GM12878 (cell line): ENCODE measurements around the gene C1orf185. TPM values are rescaled to one million over a fixed set of nuclear protein-coding genes. Genes with fewer than 3 reads are reported as not detected.

Experiments used
- ATAC-seq: fragments of 200-7000 bp; cut with Tn5 transposase; 3 replicates; pipeline ENCODE4 v1.9.1; 2020; ENCODE audit warnings: mild to moderate bottlenecking, moderate library complexity
- BruUV-seq: library from RNA; stranded (reverse); fragments of 400-500 nt; replicated peaks from 2 replicates; lab custom pipeline; 2021; lab: Mats Ljungman, UMichigan
- CTCF ChIA-PET: fragments of 300-600 bp; sonication (Branson Sonifier 250); formaldehyde crosslinking; extraction: SDS; loops from one replicate; lab custom pipeline; 2021; ENCODE audit warnings: inconsistent platforms; lab: Yijun Ruan, JAX
- POLR2A ChIA-PET: fragments of 350-600 bp; formaldehyde crosslinking; extraction: SDS; loops from one replicate; lab custom pipeline; 2021; ENCODE audit warnings: inconsistent platforms; lab: Charles Lee
- RAD21 ChIA-PET: fragments of 300-600 bp; sonication (Branson Sonifier 250); formaldehyde crosslinking; loops from one replicate; lab custom pipeline; 2023; ENCODE audit warnings: antibody characterized with exemption; ENCODE audit not compliant: unreplicated experiment; lab: Charles Lee
- SMC1A ChIA-PET: fragments of 300-600 bp; sonication (Branson Sonifier 250); formaldehyde crosslinking; loops from one replicate; lab custom pipeline; 2023; ENCODE audit not compliant: unreplicated experiment, uncharacterized antibody; lab: Charles Lee
- DNase-seq: peaks from one replicate; pipeline ENCODE4 v3.0.0-alpha.2; 2011; ENCODE audit warnings: low read depth, low spot score
- FAIRE-seq: peaks from 3 replicates; lab custom pipeline; 2011; peaks lifted over from hg19 to GRCh38; lab: Jason Lieb, UNC
- H2AFZ ChIP-seq: 2 replicates; pipeline ENCODE4 v1.6.0; 2011; ENCODE audit warnings: low read depth, low read length, control low read depth; ENCODE audit not compliant: control insufficient read depth
- H3K27ac ChIP-seq: 2 replicates; pipeline ENCODE4 v1.5.1; 2011; ENCODE audit warnings: control low read depth; ENCODE audit not compliant: control insufficient read depth, insufficient read depth
- H3K27me3 ChIP-seq, 2 experiments: replicated peaks in 1 of 2; 2 replicates each; pipeline versions ENCODE4 v1.6.0 to v1.6.1; 2011; ENCODE audit warnings: low read length in 1 of 2; ENCODE audit not compliant: control insufficient read depth in 2 of 2, insufficient read depth in 2 of 2
- H3K36me3 ChIP-seq, 2 experiments: 2 replicates each; pipeline ENCODE4 v1.5.1; 2011; ENCODE audit warnings: low read length in 1 of 2; ENCODE audit not compliant: control insufficient read depth in 2 of 2, insufficient read depth in 2 of 2
- H3K4me1 ChIP-seq: 2 replicates; pipeline ENCODE4 v1.6.1; 2011; ENCODE audit warnings: mild to moderate bottlenecking, low read length, moderate library complexity, mixed read lengths; ENCODE audit not compliant: control insufficient read depth, insufficient read depth
- H3K4me2 ChIP-seq: 2 replicates; pipeline ENCODE4 v1.6.0; 2011; ENCODE audit warnings: control low read depth; ENCODE audit not compliant: control insufficient read depth, insufficient read depth
- H3K4me3 ChIP-seq: fragments of 200-600 bp; sonication (generic); 2 replicates; pipeline ENCODE4 v1.5.1; 2016
- H3K79me2 ChIP-seq: 2 replicates; pipeline ENCODE4 v1.6.0; 2011; ENCODE audit warnings: low read length; ENCODE audit not compliant: control insufficient read depth, insufficient read depth
- H3K9ac ChIP-seq: 2 replicates; pipeline ENCODE4 v1.8.0; 2011; ENCODE audit warnings: low read length, control low read depth, mixed read lengths; ENCODE audit not compliant: control insufficient read depth, insufficient read depth
- H3K9me3 ChIP-seq: replicated peaks from 3 replicates; pipeline ENCODE4 v1.5.1; 2011; ENCODE audit warnings: mild to moderate bottlenecking, low read length; ENCODE audit not compliant: control insufficient read depth, insufficient read depth
- H4K20me1 ChIP-seq: 2 replicates; pipeline ENCODE4 v1.6.0; 2011; ENCODE audit not compliant: control insufficient read depth, insufficient read depth
- HDAC2 ChIP-seq: fragments of 200-600 bp; sonication (generic); IDR thresholded peaks from 2 replicates; pipeline ENCODE4 v1.6.1; 2017
- HDGF ChIP-seq: fragments of 450-650 bp; IDR thresholded peaks from 2 replicates; pipeline ENCODE4 v1.6.1; 2016; ENCODE audit warnings: antibody characterized with exemption
- KDM1A ChIP-seq: fragments of 200-600 bp; sonication (generic); IDR thresholded peaks from 2 replicates; pipeline ENCODE4 v1.6.1; 2016; ENCODE audit warnings: borderline replicate concordance
- MEF2A ChIP-seq: IDR thresholded peaks from 2 replicates; pipeline ENCODE4 v1.6.1; 2011; ENCODE audit warnings: low read depth, mild to moderate bottlenecking, low read length, moderate library complexity; ENCODE audit not compliant: insufficient read depth
- MYC ChIP-seq: IDR thresholded peaks from 2 replicates; pipeline ENCODE4 v1.6.1; 2011; ENCODE audit warnings: mild to moderate bottlenecking, low read length, moderate library complexity, inconsistent platforms; ENCODE audit not compliant: insufficient read depth, insufficient replicate concordance, insufficient read length, severe bottlenecking
- PBX3 ChIP-seq: IDR thresholded peaks from 2 replicates; pipeline ENCODE4 v1.6.1; 2011; ENCODE audit warnings: mild to moderate bottlenecking, low read depth, low read length, moderate library complexity; ENCODE audit not compliant: insufficient replicate concordance
- POLR2A ChIP-seq: IDR thresholded peaks from 2 replicates; pipeline ENCODE4 v1.6.1; 2011; ENCODE audit warnings: low read depth, mild to moderate bottlenecking, low read length
- RFX5 ChIP-seq: IDR thresholded peaks from 2 replicates; pipeline ENCODE4 v1.6.1; 2011; ENCODE audit warnings: low read depth, low read length, improper control_type of control experiment
- RUNX3 ChIP-seq: IDR thresholded peaks from 2 replicates; pipeline ENCODE4 v1.6.1; 2012; ENCODE audit warnings: low read length, inconsistent platforms
- TARDBP ChIP-seq: IDR thresholded peaks from 2 replicates; pipeline ENCODE4 v1.6.1; 2016; ENCODE audit warnings: borderline replicate concordance
- WRNIP1 ChIP-seq: IDR thresholded peaks from 2 replicates; pipeline ENCODE4 v1.6.1; 2011; ENCODE audit warnings: low read depth, low read length, improper control_type of control experiment, borderline replicate concordance
- WGBS: methylation state at CpG from one replicate; pipeline ENCODE4 v1.1.6; 2016; ENCODE audit warnings: low lambda C conversion rate; ENCODE audit not compliant: insufficient replicate concordance, insufficient coverage; ENCODE audit errors: missing lambda C conversion rate; 5-methylcytosine and 5-hydroxymethylcytosine counted together
- in situ Hi-C: fragments of 300-500 bp; cut with MboI; formaldehyde crosslinking; loops from 9 replicates; pipeline ENCODE4 v1.14.3; 2018; ENCODE audit warnings: mixed read lengths
- intact Hi-C: fragments of 100-400 bp; cut with micrococcal nuclease; formaldehyde crosslinking; loops from one replicate; pipeline ENCODE4 v1.14.2; 2022; ENCODE audit not compliant: unreplicated experiment
- polyA plus RNA-seq, 11 experiments: library from polyadenylated mRNA; depleted of rRNA in 4 of 11; unstranded in 6 of 11; stranded (reverse) in 5 of 11; fragments of >200 nt; fragmentation: Nextera tagmentation in 4 of 11; fragmentation: Illumina TruSeq in 1 of 11; extraction: Ambion mirVana in 4 of 11; extraction: Trizol in 1 of 11; gene quantifications; 1 replicate in 1 of 11; 2 replicates in 10 of 11; pipeline versions ENCODE4 v1.2.1 to v1.2.3, GENCODE V29; 2011 to 2016; ENCODE audit warnings: inconsistent platforms in 2 of 11, missing spikeins in 2 of 11, low read depth in 1 of 11
- total RNA-seq, 4 experiments: library from RNA; depleted of rRNA in 3 of 4; stranded (reverse); fragments of >200 nt in 3 of 4; fragmentation: Illumina TruSeq in 1 of 4; extraction: Trizol in 1 of 4; gene quantifications; 2 replicates each; pipeline versions ENCODE4 v1.2.1 to v1.2.3, GENCODE V29; 2013 to 2021

C1orf185 gene
- total and polyA plus RNA-seq, 10 of the 15 experiments (the other 5 are each of a cell fraction or from before 2014, with no cell fraction given): 0.40 TPM; not detected in 9

- Histone ChIP-seq H3K36me3 (no peaks in the 10 kb centered on the region), H3K9ac (no peak overlapping the region), H3K4me3 (no peak overlapping the region), H4K20me1 (no peaks in the 10 kb centered on the region), H3K9me3 (no peaks in the 10 kb centered on the region), H3K27me3 (no peaks in the 10 kb centered on the region; a peak in 1 of 4 replicates), H2AFZ (no peak overlapping the region), H3K4me1 (no peaks in the 10 kb centered on the region), H3K4me2 (no peak overlapping the region), H3K27ac (no peak overlapping the region), H3K79me2 (no peaks in the 10 kb centered on the region)
- CTCF ChIA-PET: no interaction called here
- no peak for TF ChIP-seq POLR2A
- TF ChIP-seq WRNIP1: no peak
- TF ChIP-seq HDAC2: no peak
- TF ChIP-seq PBX3: no peak
- FAIRE-seq (no peak), DNase-seq (no peak), ATAC-seq (no peak; the same call in 2 of the 3 replicates)
- SMC1A ChIA-PET: no interaction called here
- POLR2A ChIA-PET: no interaction called here
- in situ Hi-C loops: no loop called here
- intact Hi-C loops: no loop called here
- no TSS peak for BruUV-seq
- RAD21 ChIA-PET: no interaction called here
Observed at GRCh38 chr1:51165540-51165939, 63.5 kb downstream of the C1orf185 start.

- no peak for DNase-seq
- no peaks in the 10 kb centered on the region; the same call in 2 of the 3 replicates for H3K9me3 ChIP-seq
- H3K4me1 ChIP-seq: peaks cover 3% of the 10 kb centered on the region; the same call in 1 of the 2 replicates
- H3K27me3 ChIP-seq: no peaks in the 10 kb centered on the region; a peak in 1 of 4 replicates
- H3K79me2 ChIP-seq: no peaks in the 10 kb centered on the region
- ChIA-PET POLR2A (no interaction called here), SMC1A (interaction anchor here (1.3 to 1.4 kb wide), 2 partner anchors 10 to 21 kb away, joined by 4 read pairs; no protein-coding TSS in a partner anchor), RAD21 (no interaction called here), CTCF (interaction anchor here (1.2 to 1.6 kb wide), 4 partner anchors 19 to 394 kb away, joined by 3 to 5 read pairs (median 4); no protein-coding TSS in a partner anchor)
- no peaks in the 10 kb centered on the region for H4K20me1 ChIP-seq
- FAIRE-seq: no peak
- H3K4me2 ChIP-seq: 0 out of 2 replicates have a peak overlapping the region, but pooled peaks have one; percentile 1
- no peak overlapping the region for H3K9ac ChIP-seq
- no peak overlapping the region for H3K27ac ChIP-seq
- peak overlapping the region; percentile 26 for H2AFZ ChIP-seq
- intact Hi-C loops (no loop called here), in situ Hi-C loops (no loop called here)
- no peaks in the 10 kb centered on the region for H3K36me3 ChIP-seq
- TF ChIP-seq HDGF: no peak
- TF ChIP-seq RFX5: no peak
- TF ChIP-seq MEF2A: peak; percentile 11; the same call in 1 of the 2 replicates
- peak; percentile 54; the same call in 1 of the 2 replicates for TF ChIP-seq RUNX3
- no peak for TF ChIP-seq KDM1A
- TF ChIP-seq TARDBP: no peak
- TF ChIP-seq MYC: no peak
- no TSS peak for BruUV-seq
- no peak; the same call in 2 of the 3 replicates for ATAC-seq
- H3K4me3 ChIP-seq: no peak overlapping the region
- 0% methylated on average over 1 of the region's 1 CpG for WGBS
Observed at GRCh38 chr1:51168266-51168845, 66.3 kb downstream of the C1orf185 start.
